ENCODE data around the gene BOK. TPM values are rescaled to one million over a fixed set of nuclear protein-coding genes. Genes with fewer than 3 reads are reported as not detected.
A peak's percentile ranks its signal among the peaks of the same experiment; 100 is the strongest.
"Not testable (repeated sequence)": the region's sequence is repeated elsewhere in the genome, so short reads cannot be mapped to it uniquely, and the experiment has no call there.

BOK gene
- total RNA-seq, 1 donor from 2014 or later: 56.4 TPM

DNA sequence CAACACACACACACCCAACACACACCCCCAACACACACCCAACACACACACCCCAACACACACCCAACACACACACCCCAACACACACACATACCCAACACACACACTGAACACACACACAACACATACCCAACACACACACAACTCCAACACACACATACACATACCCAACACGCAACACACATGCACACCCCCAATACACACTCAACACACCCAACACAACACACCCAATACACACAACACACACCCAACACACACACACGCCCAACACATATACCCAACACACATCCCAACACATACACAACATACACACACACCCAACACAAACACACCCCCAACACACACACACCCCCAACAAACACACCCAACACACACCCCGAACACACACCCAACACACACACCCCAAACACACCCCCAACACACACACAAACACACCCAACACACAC lies 42.0 kb upstream of the BOK start:
- Histone ChIP-seq H3K27ac (no peak overlapping the region), H3K4me1 (no peaks in the 10 kb centered on the region), H3K36me3 (no peaks in the 10 kb centered on the region), H3K27me3 (no peaks in the 10 kb centered on the region), H3K9me3 (no peaks in the 10 kb centered on the region), H3K4me3 (no peak overlapping the region)
- intact Hi-C loops (cut with DNase I): no loop called here
- DNase-seq (no peak), ATAC-seq (peak; percentile 16)
- TF ChIP-seq, protein P1, sequence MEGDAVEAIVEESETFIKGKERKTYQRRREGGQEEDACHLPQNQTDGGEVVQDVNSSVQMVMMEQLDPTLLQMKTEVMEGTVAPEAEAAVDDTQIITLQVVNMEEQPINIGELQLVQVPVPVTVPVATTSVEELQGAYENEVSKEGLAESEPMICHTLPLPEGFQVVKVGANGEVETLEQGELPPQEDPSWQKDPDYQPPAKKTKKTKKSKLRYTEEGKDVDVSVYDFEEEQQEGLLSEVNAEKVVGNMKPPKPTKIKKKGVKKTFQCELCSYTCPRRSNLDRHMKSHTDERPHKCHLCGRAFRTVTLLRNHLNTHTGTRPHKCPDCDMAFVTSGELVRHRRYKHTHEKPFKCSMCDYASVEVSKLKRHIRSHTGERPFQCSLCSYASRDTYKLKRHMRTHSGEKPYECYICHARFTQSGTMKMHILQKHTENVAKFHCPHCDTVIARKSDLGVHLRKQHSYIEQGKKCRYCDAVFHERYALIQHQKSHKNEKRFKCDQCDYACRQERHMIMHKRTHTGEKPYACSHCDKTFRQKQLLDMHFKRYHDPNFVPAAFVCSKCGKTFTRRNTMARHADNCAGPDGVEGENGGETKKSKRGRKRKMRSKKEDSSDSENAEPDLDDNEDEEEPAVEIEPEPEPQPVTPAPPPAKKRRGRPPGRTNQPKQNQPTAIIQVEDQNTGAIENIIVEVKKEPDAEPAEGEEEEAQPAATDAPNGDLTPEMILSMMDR (IDR thresholded peaks at IDR 0.05): no peak

DNA sequence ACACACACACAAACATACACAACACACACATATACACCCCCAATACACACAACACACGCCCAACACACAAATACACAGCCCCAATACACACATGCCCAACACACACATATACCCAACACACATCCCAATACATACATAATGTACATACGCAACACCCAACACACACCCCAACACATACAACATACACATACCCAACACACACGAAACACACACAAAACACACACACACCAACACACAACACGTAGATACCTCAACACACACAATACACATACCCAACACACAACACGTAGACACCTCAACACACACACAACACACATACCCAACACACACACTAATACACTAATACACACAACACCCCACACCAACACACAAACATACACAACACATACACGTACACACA lies 41.2 kb upstream of the BOK start:
- Histone ChIP-seq H3K27ac (no peak overlapping the region), H3K4me1 (no peaks in the 10 kb centered on the region), H3K9me3 (no peaks in the 10 kb centered on the region), H3K27me3 (no peaks in the 10 kb centered on the region), H3K4me3 (no peak overlapping the region), H3K36me3 (no peaks in the 10 kb centered on the region)
- DNase-seq (no peak), ATAC-seq (no peak)
- TF ChIP-seq, protein P1 (IDR thresholded peaks at IDR 0.05): no peak
- intact Hi-C loops (cut with DNase I): no loop called here

DNA sequence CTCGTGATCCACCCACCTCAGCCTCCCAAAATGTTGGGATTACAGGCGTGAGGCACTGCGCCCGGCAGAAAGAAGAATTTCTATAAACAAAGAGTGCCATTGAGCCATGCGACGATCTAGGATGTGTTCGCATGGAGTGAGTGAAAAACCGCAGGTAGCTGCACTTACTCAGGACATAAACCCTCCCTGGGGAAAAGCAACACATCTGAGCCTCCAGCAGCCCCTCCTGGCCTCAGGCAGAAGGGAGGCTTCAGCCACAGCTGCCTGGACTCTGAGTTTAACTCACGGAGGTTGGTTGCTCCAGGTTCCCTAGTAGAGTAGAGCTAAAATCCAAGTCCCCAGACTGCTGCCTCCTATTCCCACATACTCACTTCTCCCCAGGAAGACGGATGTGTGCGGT lies 38.9 kb upstream of the BOK start:
- no peaks in the 10 kb centered on the region for H3K27me3 ChIP-seq
- TF ChIP-seq, protein P1 (IDR thresholded peaks at IDR 0.05): no peak
- DNase-seq (no peak), ATAC-seq (no peak)
- intact Hi-C loops (cut with DNase I): no loop called here
- H3K4me3 ChIP-seq: no peak overlapping the region
- no peaks in the 10 kb centered on the region for H3K36me3 ChIP-seq
- no peak overlapping the region for H3K27ac ChIP-seq
- no peaks in the 10 kb centered on the region for H3K9me3 ChIP-seq
- no peaks in the 10 kb centered on the region for H3K4me1 ChIP-seq

DNA sequence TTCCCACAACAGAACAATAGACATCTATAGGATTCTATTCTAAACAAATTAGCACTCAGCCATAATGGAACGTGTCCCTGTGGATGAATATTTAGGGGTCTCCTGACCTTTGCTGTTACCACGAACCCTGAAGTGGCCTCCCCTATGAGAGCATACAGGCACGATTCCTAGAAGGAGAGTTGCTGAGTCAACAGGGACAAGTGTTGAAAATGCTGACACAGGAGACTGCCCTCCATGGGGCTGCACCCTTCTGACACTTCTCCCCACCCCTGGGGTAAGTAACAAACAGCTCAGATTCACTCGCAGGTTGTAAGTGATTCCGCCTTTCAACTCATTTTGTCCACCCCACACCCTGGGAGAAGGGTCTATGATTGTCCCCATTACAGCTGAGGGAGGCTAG lies 36.1 kb upstream of the BOK start:
- TF ChIP-seq, protein P1 (IDR thresholded peaks at IDR 0.05): no peak
- no peak for ATAC-seq
- no peak overlapping the region for H3K27ac ChIP-seq
- H3K27me3 ChIP-seq: no peaks in the 10 kb centered on the region
- no peak overlapping the region for H3K4me3 ChIP-seq
- DNase-seq: no peak
- H3K9me3 ChIP-seq: no peaks in the 10 kb centered on the region
- intact Hi-C loops (cut with DNase I): no loop called here
- H3K4me1 ChIP-seq: no peaks in the 10 kb centered on the region
- no peaks in the 10 kb centered on the region for H3K36me3 ChIP-seq

DNA sequence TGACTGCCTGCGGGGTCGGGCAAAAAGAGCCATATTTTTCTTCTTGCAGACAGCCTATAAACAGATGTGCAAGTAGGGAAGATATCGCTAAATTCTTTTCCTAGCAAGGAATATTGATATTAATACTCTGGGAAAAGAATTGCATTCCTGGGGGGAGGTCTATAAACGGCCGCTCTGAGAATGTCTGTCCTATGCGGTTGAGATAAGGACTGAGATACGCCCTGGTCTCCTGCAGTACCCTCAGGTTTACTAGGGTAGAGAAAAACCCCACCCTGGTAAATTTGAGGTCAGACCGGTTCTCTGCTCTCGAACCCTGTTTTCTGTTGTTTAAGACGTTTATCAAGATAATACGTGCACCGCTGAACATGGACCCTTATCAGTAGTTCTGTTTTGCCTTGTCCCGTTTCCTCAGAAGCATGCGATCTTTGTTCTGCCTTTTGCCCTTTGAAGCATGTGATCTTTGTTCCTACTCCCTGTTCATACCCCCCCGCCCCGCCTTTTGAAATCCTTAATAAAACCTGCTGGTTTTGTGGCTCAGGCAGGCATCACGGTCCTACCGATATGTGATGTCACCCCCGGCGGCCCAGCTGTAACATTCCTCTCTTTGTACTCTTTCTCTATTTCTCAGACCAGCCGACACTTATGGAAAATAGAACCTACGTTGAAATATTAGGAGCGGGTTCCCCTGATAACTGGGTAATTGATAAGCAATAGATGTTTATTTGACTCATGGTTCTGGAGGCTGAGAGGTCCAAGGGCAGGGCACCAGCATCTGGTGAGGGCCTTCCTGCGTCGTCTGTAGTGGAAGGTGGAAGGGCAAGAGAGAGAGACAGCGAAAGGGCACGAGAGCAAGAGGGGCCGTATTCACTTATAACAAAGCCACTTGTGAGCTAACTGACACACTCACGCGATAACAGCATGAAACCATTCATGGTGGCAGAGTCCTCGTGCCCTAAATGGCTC lies 32.4 kb upstream of the BOK start:
- H3K4me3 ChIP-seq; H3K27ac ChIP-seq; DNase-seq; H3K36me3 ChIP-seq; H3K4me1 ChIP-seq; ATAC-seq; H3K27me3 ChIP-seq; H3K9me3 ChIP-seq; intact Hi-C loops (cut with DNase I): not testable (repeated sequence)

DNA sequence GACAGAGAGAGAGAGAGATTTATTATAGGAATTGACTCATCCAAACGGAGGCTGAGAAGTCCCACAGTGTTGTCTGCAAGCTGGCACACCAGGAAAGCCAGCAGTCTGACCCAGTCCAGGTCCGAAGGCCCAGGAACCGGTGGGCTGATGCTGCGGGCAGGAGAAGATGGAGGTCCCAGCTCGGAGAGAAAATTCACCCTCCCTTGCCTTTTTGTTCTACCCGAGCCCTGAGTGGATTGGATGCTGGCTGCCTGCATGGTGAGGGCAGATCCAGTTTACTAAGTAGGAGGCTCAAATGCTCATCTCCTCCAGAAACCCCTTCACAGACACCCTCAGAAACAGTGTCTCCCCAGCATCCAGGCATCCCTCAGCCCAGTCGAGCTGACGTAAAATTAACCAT lies 28.0 kb upstream of the BOK start:
- Histone ChIP-seq H3K4me1 (no peaks in the 10 kb centered on the region), H3K27ac (no peak overlapping the region), H3K9me3 (no peaks in the 10 kb centered on the region), H3K36me3 (no peaks in the 10 kb centered on the region), H3K27me3 (no peaks in the 10 kb centered on the region), H3K4me3 (no peak overlapping the region)
- ATAC-seq: no peak
- intact Hi-C loops (cut with DNase I): no loop called here
- DNase-seq: no peak
- TF ChIP-seq, protein P1 (IDR thresholded peaks at IDR 0.05): no peak

Data from upper lobe of right lung (tissue), 1 donor.